GM12878 (cell line): ENCODE data around the gene DAZAP1. TPM values are rescaled to one million over a fixed set of nuclear protein-coding genes. Genes with fewer than 3 reads are reported as not detected.

ENCODE experiments used
- ATAC-seq: fragments of 200-7000 bp; cut with Tn5 transposase; 3 replicates; pipeline ENCODE4 v1.9.1; 2020; ENCODE audit warnings: mild to moderate bottlenecking, moderate library complexity
- BruUV-seq: library from RNA; stranded (reverse); fragments of 400-500 nt; replicated peaks from 2 replicates; lab custom pipeline; 2021; lab: Mats Ljungman, UMichigan
- CTCF ChIA-PET: fragments of 300-600 bp; sonication (Branson Sonifier 250); formaldehyde crosslinking; extraction: SDS; loops from one replicate; lab custom pipeline; 2021; ENCODE audit warnings: inconsistent platforms; lab: Yijun Ruan, JAX
- POLR2A ChIA-PET: fragments of 350-600 bp; formaldehyde crosslinking; extraction: SDS; loops from one replicate; lab custom pipeline; 2021; ENCODE audit warnings: inconsistent platforms; lab: Charles Lee
- RAD21 ChIA-PET: fragments of 300-600 bp; sonication (Branson Sonifier 250); formaldehyde crosslinking; loops from one replicate; lab custom pipeline; 2023; ENCODE audit warnings: antibody characterized with exemption; ENCODE audit not compliant: unreplicated experiment; lab: Charles Lee
- SMC1A ChIA-PET: fragments of 300-600 bp; sonication (Branson Sonifier 250); formaldehyde crosslinking; loops from one replicate; lab custom pipeline; 2023; ENCODE audit not compliant: unreplicated experiment, uncharacterized antibody; lab: Charles Lee
- DNase-seq: peaks from one replicate; pipeline ENCODE4 v3.0.0-alpha.2; 2011; ENCODE audit warnings: low read depth, low spot score
- FAIRE-seq: peaks from 3 replicates; lab custom pipeline; 2011; peaks lifted over from hg19 to GRCh38; lab: Jason Lieb, UNC
- H2AFZ ChIP-seq: 2 replicates; pipeline ENCODE4 v1.6.0; 2011; ENCODE audit warnings: low read depth, low read length, control low read depth; ENCODE audit not compliant: control insufficient read depth
- H3K27ac ChIP-seq: 2 replicates; pipeline ENCODE4 v1.5.1; 2011; ENCODE audit warnings: control low read depth; ENCODE audit not compliant: control insufficient read depth, insufficient read depth
- H3K27me3 ChIP-seq, 2 experiments: replicated peaks in 1 of 2; 2 replicates each; pipeline versions ENCODE4 v1.6.0 to v1.6.1; 2011; ENCODE audit warnings: low read length in 1 of 2; ENCODE audit not compliant: control insufficient read depth in 2 of 2, insufficient read depth in 2 of 2
- H3K36me3 ChIP-seq, 2 experiments: 2 replicates each; pipeline ENCODE4 v1.5.1; 2011; ENCODE audit warnings: low read length in 1 of 2; ENCODE audit not compliant: control insufficient read depth in 2 of 2, insufficient read depth in 2 of 2
- H3K4me1 ChIP-seq: 2 replicates; pipeline ENCODE4 v1.6.1; 2011; ENCODE audit warnings: mild to moderate bottlenecking, low read length, moderate library complexity, mixed read lengths; ENCODE audit not compliant: control insufficient read depth, insufficient read depth
- H3K4me2 ChIP-seq: 2 replicates; pipeline ENCODE4 v1.6.0; 2011; ENCODE audit warnings: control low read depth; ENCODE audit not compliant: control insufficient read depth, insufficient read depth
- H3K4me3 ChIP-seq: fragments of 200-600 bp; sonication (generic); 2 replicates; pipeline ENCODE4 v1.5.1; 2016
- H3K79me2 ChIP-seq: 2 replicates; pipeline ENCODE4 v1.6.0; 2011; ENCODE audit warnings: low read length; ENCODE audit not compliant: control insufficient read depth, insufficient read depth
- H3K9ac ChIP-seq: 2 replicates; pipeline ENCODE4 v1.8.0; 2011; ENCODE audit warnings: low read length, control low read depth, mixed read lengths; ENCODE audit not compliant: control insufficient read depth, insufficient read depth
- H3K9me3 ChIP-seq: replicated peaks from 3 replicates; pipeline ENCODE4 v1.5.1; 2011; ENCODE audit warnings: mild to moderate bottlenecking, low read length; ENCODE audit not compliant: control insufficient read depth, insufficient read depth
- H4K20me1 ChIP-seq: 2 replicates; pipeline ENCODE4 v1.6.0; 2011; ENCODE audit not compliant: control insufficient read depth, insufficient read depth
- CHD4 ChIP-seq: fragments of 200-600 bp; sonication (generic); IDR thresholded peaks from 2 replicates; pipeline ENCODE4 v1.6.1; 2016; ENCODE audit warnings: mild to moderate bottlenecking
- EGR1 ChIP-seq, 2 experiments: IDR thresholded peaks; 1 replicate in 1 of 2; 2 replicates in 1 of 2; pipeline ENCODE4 v1.6.1; 2011 to 2012; ENCODE audit warnings: low read depth in 2 of 2, low read length in 2 of 2, borderline replicate concordance in 1 of 2, mild to moderate bottlenecking in 1 of 2, moderate library complexity in 1 of 2
- POLR2A ChIP-seq: IDR thresholded peaks from 2 replicates; pipeline ENCODE4 v1.6.1; 2011; ENCODE audit warnings: low read depth, mild to moderate bottlenecking, low read length
- SMAD1 ChIP-seq: fragments of 450-650 bp; IDR thresholded peaks from 2 replicates; pipeline ENCODE4 v1.6.1; 2018; ENCODE audit warnings: mild to moderate bottlenecking, low read depth; ENCODE audit not compliant: partially characterized antibody
- SPI1 ChIP-seq: IDR thresholded peaks from 2 replicates; pipeline ENCODE4 v1.6.1; 2011; ENCODE audit warnings: low read depth, mild to moderate bottlenecking, low read length, moderate library complexity, borderline replicate concordance; ENCODE audit not compliant: insufficient read depth
- USF1 ChIP-seq: IDR thresholded peaks from 2 replicates; pipeline ENCODE4 v1.6.1; 2011; ENCODE audit warnings: borderline replicate concordance, low read depth, mild to moderate bottlenecking, moderate library complexity, mixed read lengths, low read length; ENCODE audit not compliant: insufficient read depth; ENCODE audit errors: extremely low read length
- ZNF274 ChIP-seq: IDR thresholded peaks from one replicate; pipeline ENCODE4 v1.8.0; 2011; ENCODE audit not compliant: insufficient read length, insufficient read depth
- WGBS: methylation state at CpG from one replicate; pipeline ENCODE4 v1.1.6; 2016; ENCODE audit warnings: low lambda C conversion rate; ENCODE audit not compliant: insufficient replicate concordance, insufficient coverage; ENCODE audit errors: missing lambda C conversion rate; 5-methylcytosine and 5-hydroxymethylcytosine counted together
- in situ Hi-C: fragments of 300-500 bp; cut with MboI; formaldehyde crosslinking; loops from 9 replicates; pipeline ENCODE4 v1.14.3; 2018; ENCODE audit warnings: mixed read lengths
- intact Hi-C: fragments of 100-400 bp; cut with micrococcal nuclease; formaldehyde crosslinking; loops from one replicate; pipeline ENCODE4 v1.14.2; 2022; ENCODE audit not compliant: unreplicated experiment
- polyA plus RNA-seq, 11 experiments: library from polyadenylated mRNA; depleted of rRNA in 4 of 11; unstranded in 6 of 11; stranded (reverse) in 5 of 11; fragments of >200 nt; fragmentation: Nextera tagmentation in 4 of 11; fragmentation: Illumina TruSeq in 1 of 11; extraction: Ambion mirVana in 4 of 11; extraction: Trizol in 1 of 11; gene quantifications; 1 replicate in 1 of 11; 2 replicates in 10 of 11; pipeline versions ENCODE4 v1.2.1 to v1.2.3, GENCODE V29; 2011 to 2016; ENCODE audit warnings: inconsistent platforms in 2 of 11, missing spikeins in 2 of 11, low read depth in 1 of 11
- total RNA-seq, 4 experiments: library from RNA; depleted of rRNA in 3 of 4; stranded (reverse); fragments of >200 nt in 3 of 4; fragmentation: Illumina TruSeq in 1 of 4; extraction: Trizol in 1 of 4; gene quantifications; 2 replicates each; pipeline versions ENCODE4 v1.2.1 to v1.2.3, GENCODE V29; 2013 to 2021

The DAZAP1 gene
- total and polyA plus RNA-seq, 10 of the 15 experiments (the other 5 are each of a cell fraction or from before 2014, with no cell fraction given): 9.9 to 240 (median 92.3) TPM

DNA sequence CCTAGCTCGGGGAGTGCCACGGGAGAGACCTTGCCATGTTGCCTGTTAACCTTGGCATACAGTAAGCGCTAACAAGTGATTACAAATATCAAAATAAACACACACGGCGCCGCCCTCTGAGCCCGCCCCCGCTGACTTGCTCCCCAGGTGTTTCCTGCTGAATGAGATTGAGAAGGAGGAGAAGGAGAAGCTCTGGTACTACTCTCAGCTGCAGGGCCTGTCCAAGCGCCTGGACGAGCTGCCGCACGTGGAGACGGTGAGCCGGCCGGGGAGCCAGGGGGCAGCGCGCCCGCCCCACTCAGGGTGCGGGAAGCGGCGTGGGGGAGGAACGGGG, 47.6 kb downstream of the DAZAP1 start:
- Histone ChIP-seq H3K36me3 (no peaks in the 10 kb centered on the region), H3K27ac (no peak overlapping the region), H3K4me1 (peaks cover 3% of the 10 kb centered on the region), H3K79me2 (no peaks in the 10 kb centered on the region), H3K9me3 (no peaks in the 10 kb centered on the region; the same call in 2 of the 3 replicates), H4K20me1 (no peaks in the 10 kb centered on the region), H3K27me3 (peaks cover 5% of the 10 kb centered on the region in 2 experiments; a peak in 2 of 4 replicates), H2AFZ (no peak overlapping the region), H3K4me3 (no peak overlapping the region), H3K9ac (no peak overlapping the region), H3K4me2 (0 out of 2 replicates have a peak overlapping the region, but pooled peaks have one; percentile 25)
- POLR2A ChIA-PET: no interaction called here
- RAD21 ChIA-PET: no interaction called here
- in situ Hi-C loops: no loop called here
- DNase-seq: no peak
- WGBS: 6% methylated on average over 22 of the region's 22 CpGs
- intact Hi-C loops: no loop called here
- ATAC-seq: no peak
- no TSS peak for BruUV-seq
- CTCF ChIA-PET: interaction anchor here (1.3 kb wide), 1 partner anchor 11 kb away, joined by 3 read pairs; no protein-coding TSS in a partner anchor
- SMC1A ChIA-PET: no interaction called here
- TF ChIP-seq EGR1 (IDR thresholded peaks at IDR 0.05; ENCODE audit: borderline replicate concordance in 1 of 2, low read depth in 2 of 2, low read length in 2 of 2) (0 out of 3 replicates have a peak, but pooled peaks of 1 of the 2 experiments have one; percentile 35), ZNF274 (no peak)
- no peak for FAIRE-seq

DNA sequence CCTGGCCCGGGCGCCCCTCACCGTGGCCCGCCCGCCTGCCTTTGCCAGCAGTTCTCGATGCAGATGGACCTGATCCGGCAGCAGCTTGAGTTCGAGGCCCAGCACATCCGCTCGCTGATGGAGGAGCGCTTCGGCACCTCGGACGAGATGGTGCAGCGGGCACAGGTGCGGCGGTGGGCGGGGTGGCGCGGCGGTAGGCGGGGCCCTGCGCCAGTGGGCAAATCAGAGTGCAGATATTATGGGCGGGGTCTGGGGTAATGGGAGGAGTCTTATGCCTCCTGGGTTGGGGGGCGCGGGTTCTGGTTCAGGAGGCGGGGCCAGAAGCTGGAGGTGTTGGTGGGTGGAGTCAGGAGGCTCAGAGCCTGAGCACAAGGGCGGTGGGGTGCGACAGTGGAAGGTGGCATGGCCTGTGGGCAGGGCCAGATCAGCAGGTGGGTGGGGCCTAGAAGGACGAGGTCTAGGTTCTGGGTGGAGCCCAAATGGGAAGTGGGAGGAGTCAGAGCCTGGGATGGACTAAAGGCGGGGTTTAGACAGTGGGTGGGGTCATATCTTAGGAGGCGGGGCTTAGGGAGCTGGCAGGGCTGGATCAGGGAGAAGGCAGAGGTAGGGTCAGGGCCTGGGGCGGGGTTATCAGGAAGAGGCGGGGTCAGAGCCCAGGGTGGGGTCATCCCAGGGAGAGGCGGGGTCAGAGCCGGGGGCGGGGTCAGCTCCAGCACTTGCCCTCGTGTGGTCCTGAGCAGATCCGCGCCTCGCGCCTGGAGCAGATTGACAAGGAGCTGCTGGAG, 48.1 kb downstream of the DAZAP1 start:
- ChIA-PET CTCF (interaction anchor here (1.3 kb wide), 1 partner anchor 11 kb away, joined by 3 read pairs; no protein-coding TSS in a partner anchor), RAD21 (no interaction called here), SMC1A (no interaction called here), POLR2A (no interaction called here)
- H3K4me2 ChIP-seq: 0 out of 2 replicates have a peak overlapping the region, but pooled peaks have one; percentile 25
- H3K36me3 ChIP-seq: no peaks in the 10 kb centered on the region
- intact Hi-C loops (no loop called here), in situ Hi-C loops (no loop called here)
- FAIRE-seq (no peak), DNase-seq (no peak), ATAC-seq (peak; percentile 78)
- H3K4me1 ChIP-seq: peaks cover 3% of the 10 kb centered on the region
- WGBS: 13% methylated on average over 38 of the region's 42 CpGs
- no peak overlapping the region for H3K4me3 ChIP-seq
- no peaks in the 10 kb centered on the region for H4K20me1 ChIP-seq
- peaks cover 4% of the 10 kb centered on the region in 2 experiments; a peak in 2 of 4 replicates for H3K27me3 ChIP-seq
- TF ChIP-seq SPI1: peak; percentile 22; the same call in 1 of the 2 replicates
- TF ChIP-seq SMAD1: no peak
- no peak for TF ChIP-seq USF1
- 0 out of 2 replicates have a peak, but pooled peaks have one; percentile 19 for TF ChIP-seq POLR2A
- no peak for TF ChIP-seq CHD4
- no peak overlapping the region for H2AFZ ChIP-seq
- no peak overlapping the region for H3K9ac ChIP-seq
- no TSS peak for BruUV-seq
- no peaks in the 10 kb centered on the region; the same call in 2 of the 3 replicates for H3K9me3 ChIP-seq
- H3K27ac ChIP-seq: no peak overlapping the region
- H3K79me2 ChIP-seq: no peaks in the 10 kb centered on the region
